Activated naive CD8-positive, alpha-beta T cell treated with anti-CD3 and anti-CD28 coated beads for 36 hours (primary cell): ENCODE data around the gene KRTAP2-1. TPM values are rescaled to one million over a fixed set of nuclear protein-coding genes. Genes with fewer than 3 reads are reported as not detected.
"Not testable (repeated sequence)": the region's sequence is repeated elsewhere in the genome, so short reads cannot be mapped to it uniquely, and the experiment has no call there.

Experiments
- DNase-seq: peaks from one replicate; pipeline ENCODE4 v3.0.0; 2021
- H3K27ac Mint-ChIP-seq: one replicate; pipeline ENCODE4 v1.8.0; 2022; ENCODE audit warnings: mild to moderate bottlenecking, moderate library complexity, mixed read lengths
- H3K27me3 Mint-ChIP-seq: one replicate; pipeline ENCODE4 v1.8.0; 2022; ENCODE audit warnings: mild to moderate bottlenecking, mixed read lengths
- H3K36me3 Mint-ChIP-seq: one replicate; pipeline ENCODE4 v1.8.0; 2021; ENCODE audit warnings: mild to moderate bottlenecking, mixed read lengths
- H3K4me1 Mint-ChIP-seq: one replicate; pipeline ENCODE4 v1.8.0; 2021; ENCODE audit warnings: mixed read lengths
- H3K4me3 Mint-ChIP-seq: one replicate; pipeline ENCODE4 v1.8.0; 2022; ENCODE audit warnings: mild to moderate bottlenecking, moderate library complexity, mixed read lengths
- H3K9me3 Mint-ChIP-seq: one replicate; pipeline ENCODE4 v1.8.0; 2022; ENCODE audit warnings: mixed read lengths
- total RNA-seq, 2 experiments: library from RNA; stranded (reverse); gene quantifications; one replicate each; pipeline ENCODE4 v1.2.3, GENCODE V29; 2021

The KRTAP2-1 gene
- total RNA-seq, result not detected

- H3K4me1 Mint-ChIP-seq, H3K4me3 Mint-ChIP-seq, DNase-seq, H3K9me3 Mint-ChIP-seq, H3K27ac Mint-ChIP-seq, H3K36me3 Mint-ChIP-seq: not testable (repeated sequence)
- H3K27me3 Mint-ChIP-seq, result peaks cover 32% of the 10 kb centered on the region
These were observed at the start of gene KRTAP2-1 for GRCh38 chr17:41046735-41047465. Gene KRTAP2-1 (minus strand): TSS chr17:41047316. CDS start chr17:41047267, 49 bp downstream.

GRCh38 chr17:41096055-41096454, 48.9 kb upstream of the KRTAP2-1 start:
- peaks cover 3% of the 10 kb centered on the region for H3K27me3 Mint-ChIP-seq
- H3K4me1 Mint-ChIP-seq, result peaks cover 8% of the 10 kb centered on the region
- no peaks in the 10 kb centered on the region for H3K36me3 Mint-ChIP-seq
- no peak for DNase-seq
- H3K27ac Mint-ChIP-seq, result no peak overlapping the region
- no peak overlapping the region for H3K4me3 Mint-ChIP-seq
- peaks cover 4% of the 10 kb centered on the region for H3K9me3 Mint-ChIP-seq

- not testable (repeated sequence) for H3K4me3 Mint-ChIP-seq, H3K9me3 Mint-ChIP-seq, DNase-seq, H3K4me1 Mint-ChIP-seq, H3K36me3 Mint-ChIP-seq, H3K27me3 Mint-ChIP-seq, H3K27ac Mint-ChIP-seq
These were observed 41.7 kb upstream of the KRTAP2-1 start for GRCh38 chr17:41088760-41089352.

GRCh38 chr17:41084100-41084856, 37.2 kb upstream of the KRTAP2-1 start, which contains the start of gene KRTAP4-7:
Gene KRTAP4-7 (plus strand): TSS chr17:41084150. CDS start chr17:41084207, 57 bp downstream.
- H3K36me3 Mint-ChIP-seq, DNase-seq, H3K4me3 Mint-ChIP-seq, H3K27me3 Mint-ChIP-seq, H3K9me3 Mint-ChIP-seq, H3K27ac Mint-ChIP-seq, H3K4me1 Mint-ChIP-seq: not testable (repeated sequence)

GRCh38 chr17:41083427-41083826, 36.3 kb upstream of the KRTAP2-1 start:
- H3K36me3 Mint-ChIP-seq, H3K4me3 Mint-ChIP-seq, H3K4me1 Mint-ChIP-seq, H3K9me3 Mint-ChIP-seq, DNase-seq, H3K27ac Mint-ChIP-seq, H3K27me3 Mint-ChIP-seq: not testable (repeated sequence)

GRCh38 chr17:41082626-41083025, 35.5 kb upstream of the KRTAP2-1 start:
- Mint-ChIP-seq H3K4me3 (no peak overlapping the region), H3K9me3 (no peaks in the 10 kb centered on the region), H3K36me3 (no peaks in the 10 kb centered on the region), H3K27ac (no peak overlapping the region), H3K4me1 (no peaks in the 10 kb centered on the region), H3K27me3 (peaks cover 2% of the 10 kb centered on the region)
- no peak for DNase-seq

- no peaks in the 10 kb centered on the region for H3K4me1 Mint-ChIP-seq
- DNase-seq, result no peak
- H3K27ac Mint-ChIP-seq, result no peak overlapping the region
- no peaks in the 10 kb centered on the region for H3K36me3 Mint-ChIP-seq
- no peak overlapping the region for H3K4me3 Mint-ChIP-seq
- peaks cover 15% of the 10 kb centered on the region for H3K27me3 Mint-ChIP-seq
- no peaks in the 10 kb centered on the region for H3K9me3 Mint-ChIP-seq
These were observed 29.7 kb upstream of the KRTAP2-1 start for GRCh38 chr17:41076788-41077187.

GRCh38 chr17:41073676-41074075, 26.6 kb upstream of the KRTAP2-1 start:
- H3K27ac Mint-ChIP-seq, result no peak overlapping the region
- peaks cover 15% of the 10 kb centered on the region for H3K27me3 Mint-ChIP-seq
- DNase-seq, result no peak
- no peak overlapping the region for H3K4me3 Mint-ChIP-seq
- no peaks in the 10 kb centered on the region for H3K9me3 Mint-ChIP-seq
- peaks cover 2% of the 10 kb centered on the region for H3K4me1 Mint-ChIP-seq
- no peaks in the 10 kb centered on the region for H3K36me3 Mint-ChIP-seq

- Mint-ChIP-seq H3K36me3 (no peaks in the 10 kb centered on the region), H3K9me3 (no peaks in the 10 kb centered on the region), H3K27ac (no peak overlapping the region), H3K27me3 (peaks cover 11% of the 10 kb centered on the region), H3K4me3 (no peak overlapping the region), H3K4me1 (peaks cover 2% of the 10 kb centered on the region)
- DNase-seq, result no peak
These were observed 24.7 kb upstream of the KRTAP2-1 start for GRCh38 chr17:41071606-41072360.

GRCh38 chr17:41069031-41069430, 21.9 kb upstream of the KRTAP2-1 start:
- Mint-ChIP-seq H3K4me3 (no peak overlapping the region), H3K9me3 (no peaks in the 10 kb centered on the region), H3K27ac (no peak overlapping the region), H3K36me3 (no peaks in the 10 kb centered on the region), H3K27me3 (no peaks in the 10 kb centered on the region), H3K4me1 (peaks cover 2% of the 10 kb centered on the region)
- DNase-seq, result no peak

GRCh38 chr17:41067281-41067680, 20.2 kb upstream of the KRTAP2-1 start:
- DNase-seq, result no peak

GRCh38 chr17:41065829-41066624, 18.9 kb upstream of the KRTAP2-1 start, which contains the start of gene KRTAP2-4:
Gene KRTAP2-4 (minus strand): TSS chr17:41065879. CDS start chr17:41065845, 34 bp downstream.
- Mint-ChIP-seq H3K27ac (no peak within 1 kb of the TSS), H3K4me1 (peaks cover 2% of the 10 kb centered on the region), H3K36me3 (no peaks in the 10 kb centered on the region), H3K27me3 (peaks cover 4% of the 10 kb centered on the region), H3K9me3 (no peaks in the 10 kb centered on the region), H3K4me3 (no peak within 1 kb of the TSS)
- DNase-seq, result no peak

More at GRCh38 chr17:41067281-41067680, 20.2 kb upstream of the KRTAP2-1 start:
- Mint-ChIP-seq H3K27ac (no peak overlapping the region), H3K4me1 (peaks cover 2% of the 10 kb centered on the region), H3K36me3 (no peaks in the 10 kb centered on the region), H3K4me3 (no peak overlapping the region), H3K27me3 (no peaks in the 10 kb centered on the region), H3K9me3 (no peaks in the 10 kb centered on the region)

- peaks cover 13% of the 10 kb centered on the region for H3K27me3 Mint-ChIP-seq
These were observed 18.0 kb upstream of the KRTAP2-1 start for GRCh38 chr17:41065016-41065689.

GRCh38 chr17:41064301-41064700, 17.2 kb upstream of the KRTAP2-1 start:
- DNase-seq, result no peak
- Mint-ChIP-seq H3K9me3 (no peaks in the 10 kb centered on the region), H3K36me3 (no peaks in the 10 kb centered on the region), H3K27ac (no peak overlapping the region), H3K4me1 (peaks cover 2% of the 10 kb centered on the region), H3K27me3 (peaks cover 17% of the 10 kb centered on the region), H3K4me3 (no peak overlapping the region)

More at GRCh38 chr17:41065016-41065689, 18.0 kb upstream of the KRTAP2-1 start:
- H3K9me3 Mint-ChIP-seq, H3K36me3 Mint-ChIP-seq, DNase-seq, H3K27ac Mint-ChIP-seq, H3K4me1 Mint-ChIP-seq, H3K4me3 Mint-ChIP-seq: not testable (repeated sequence)
